Ecto neural progenitor cell (in vitro differentiated cells): ENCODE results near the gene TNPO2.
"Not testable (repeated sequence)": the region's sequence is repeated elsewhere in the genome, so short reads cannot be mapped to it uniquely, and the experiment has no call there.

Experiments used
- DNase-seq: peaks from one replicate; pipeline ENCODE4 v3.0.0-alpha.2; 2018; ENCODE audit warnings: low spot score

TNPO2 gene

DNA sequence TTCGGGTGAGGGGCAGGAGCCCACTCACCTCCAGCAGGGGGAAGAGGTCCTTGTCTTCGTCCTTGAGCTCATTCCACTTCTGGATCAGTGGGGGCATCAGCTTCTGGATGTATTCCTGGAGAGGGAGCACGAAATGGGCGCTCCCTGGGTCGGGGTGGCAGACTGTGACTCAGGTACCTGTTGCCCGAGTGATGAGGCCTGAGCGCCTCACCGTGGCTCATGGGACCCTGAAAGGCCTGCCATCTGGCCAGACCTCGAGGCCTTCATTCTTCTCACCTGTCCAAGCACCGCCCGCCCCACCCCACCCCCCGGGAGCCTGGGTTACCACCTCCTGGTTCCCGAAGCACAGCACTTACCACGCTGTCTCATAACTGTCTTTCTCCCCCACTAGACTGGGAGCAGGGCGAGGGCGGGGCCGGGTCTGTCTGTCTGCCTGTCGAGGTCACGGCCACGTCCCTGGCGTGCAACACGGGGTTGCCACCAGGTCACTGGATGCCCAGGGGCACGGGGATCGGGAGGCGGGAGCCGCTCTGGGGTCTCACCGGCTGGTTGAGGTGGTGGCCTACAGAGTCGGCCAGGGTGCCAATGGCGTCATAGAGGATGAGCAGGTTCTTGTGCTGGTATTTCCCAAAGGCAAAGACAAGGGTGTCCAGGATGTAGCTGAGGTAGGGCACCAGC lies 17.9 kb downstream of the TNPO2 start:
- DNase-seq, result no peak

DNA sequence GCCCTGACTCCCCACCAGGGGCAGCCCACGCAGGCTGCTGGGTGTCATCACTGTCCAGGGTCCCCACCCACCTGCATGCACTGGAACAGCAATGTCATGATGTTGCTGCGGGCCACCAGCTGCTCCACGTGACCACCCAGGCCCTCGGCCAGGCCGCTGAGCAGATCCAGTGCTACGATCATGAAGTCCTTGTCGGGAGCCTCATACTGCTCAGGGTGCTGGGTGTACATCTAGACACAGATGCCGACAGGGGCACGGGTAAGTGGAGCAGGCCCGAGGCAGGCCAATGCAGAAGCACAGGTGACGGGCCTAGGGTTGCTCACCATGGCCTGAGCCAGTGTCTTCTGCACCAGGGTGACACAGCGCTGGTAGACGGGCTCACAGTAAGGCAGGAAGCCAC lies 18.6 kb downstream of the TNPO2 start:
- no peak for DNase-seq

DNA sequence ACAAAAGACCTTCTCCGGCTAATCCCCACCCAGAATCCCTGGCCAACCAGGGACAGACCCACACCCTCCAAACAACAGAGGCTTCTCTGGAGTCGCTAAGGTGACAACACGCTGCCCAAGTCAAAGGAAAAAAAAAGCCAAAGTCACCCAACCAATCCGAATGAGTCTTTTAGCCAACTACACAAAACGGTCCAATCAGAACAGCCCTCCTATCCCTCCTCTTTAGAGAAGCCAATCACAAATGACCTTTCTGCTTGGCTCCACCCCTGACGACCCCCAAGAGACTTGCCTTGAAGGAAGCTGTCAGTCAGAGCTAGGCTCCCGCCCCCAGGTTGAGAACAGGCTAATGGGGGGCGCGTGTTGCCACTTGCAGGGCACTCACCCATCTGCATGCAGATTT lies 20.7 kb downstream of the TNPO2 start:
- peak; percentile 84 for DNase-seq

DNA sequence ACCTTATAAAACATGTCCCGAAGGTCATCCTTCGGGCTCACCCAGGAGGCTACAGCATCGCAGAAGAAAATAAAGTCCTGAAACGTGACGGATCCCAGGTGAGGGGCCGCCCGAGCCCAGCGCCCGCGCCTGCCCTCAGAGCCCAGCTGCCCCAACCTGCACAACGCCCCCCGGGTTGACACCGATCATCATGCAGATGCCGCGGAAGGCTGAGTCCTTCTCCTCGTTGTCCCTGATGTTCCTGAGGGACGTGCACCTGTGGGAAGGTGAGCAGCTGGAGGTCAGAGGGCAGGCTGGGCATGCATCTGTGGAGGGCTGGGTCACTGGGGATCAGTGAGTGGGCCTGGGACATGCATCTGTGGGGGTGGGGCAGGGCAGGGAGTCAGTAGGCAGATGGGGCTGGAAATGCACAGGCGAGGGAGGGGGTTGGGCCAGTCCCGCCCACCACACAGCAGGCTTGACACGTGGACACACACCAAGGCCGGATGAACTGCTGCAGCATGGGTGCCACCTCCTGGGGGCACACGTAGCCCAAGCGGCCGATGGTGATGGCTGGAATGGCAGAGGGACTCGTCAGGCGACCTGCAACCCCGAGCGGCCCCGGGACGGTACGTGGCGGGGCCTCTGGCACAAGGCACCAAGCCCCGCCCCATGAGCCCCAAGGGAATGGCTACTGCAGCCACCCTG lies 22.0 kb downstream of the TNPO2 start:
- no peak for DNase-seq

DNA sequence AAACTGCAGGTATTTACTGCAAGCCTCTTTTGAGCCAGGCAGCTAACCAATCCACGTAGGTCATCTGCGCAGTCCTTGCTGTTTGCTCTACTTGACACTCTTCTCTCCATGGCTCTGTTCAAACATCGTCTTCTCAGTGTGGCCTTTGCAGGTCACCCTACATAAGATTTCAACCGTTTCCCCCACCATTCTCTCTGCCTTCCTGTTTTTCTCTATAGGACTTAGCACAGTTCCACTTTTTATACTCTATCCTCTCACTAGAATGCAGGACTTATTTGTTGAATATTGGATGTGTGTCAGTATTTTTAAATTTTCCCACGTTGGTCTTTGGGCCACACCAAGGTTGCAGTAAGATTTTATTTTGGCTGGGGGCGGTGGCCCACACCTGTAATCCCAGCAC lies 25.6 kb downstream of the TNPO2 start:
- DNase-seq, result no peak

DNA sequence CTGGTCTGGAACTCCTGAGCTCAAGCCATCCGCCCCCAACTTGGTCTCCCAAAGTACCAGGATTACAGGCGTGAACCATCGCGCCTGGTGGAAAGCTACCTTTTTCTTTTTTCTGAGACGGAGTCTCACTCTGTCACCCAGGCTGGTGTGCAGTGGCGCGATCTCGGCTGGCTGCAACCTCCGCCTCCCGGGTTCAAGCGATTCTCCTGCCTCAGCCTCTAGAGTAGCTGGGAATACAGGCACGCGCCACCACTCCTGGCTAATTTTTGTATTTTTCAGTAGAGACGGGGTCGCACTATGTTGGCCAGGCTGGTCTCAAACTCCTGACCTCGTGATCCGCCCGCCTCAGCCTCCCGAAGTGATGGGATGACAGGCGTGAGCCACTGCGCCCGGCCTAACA lies 26.3 kb downstream of the TNPO2 start:
- DNase-seq, result not testable (repeated sequence)

DNA sequence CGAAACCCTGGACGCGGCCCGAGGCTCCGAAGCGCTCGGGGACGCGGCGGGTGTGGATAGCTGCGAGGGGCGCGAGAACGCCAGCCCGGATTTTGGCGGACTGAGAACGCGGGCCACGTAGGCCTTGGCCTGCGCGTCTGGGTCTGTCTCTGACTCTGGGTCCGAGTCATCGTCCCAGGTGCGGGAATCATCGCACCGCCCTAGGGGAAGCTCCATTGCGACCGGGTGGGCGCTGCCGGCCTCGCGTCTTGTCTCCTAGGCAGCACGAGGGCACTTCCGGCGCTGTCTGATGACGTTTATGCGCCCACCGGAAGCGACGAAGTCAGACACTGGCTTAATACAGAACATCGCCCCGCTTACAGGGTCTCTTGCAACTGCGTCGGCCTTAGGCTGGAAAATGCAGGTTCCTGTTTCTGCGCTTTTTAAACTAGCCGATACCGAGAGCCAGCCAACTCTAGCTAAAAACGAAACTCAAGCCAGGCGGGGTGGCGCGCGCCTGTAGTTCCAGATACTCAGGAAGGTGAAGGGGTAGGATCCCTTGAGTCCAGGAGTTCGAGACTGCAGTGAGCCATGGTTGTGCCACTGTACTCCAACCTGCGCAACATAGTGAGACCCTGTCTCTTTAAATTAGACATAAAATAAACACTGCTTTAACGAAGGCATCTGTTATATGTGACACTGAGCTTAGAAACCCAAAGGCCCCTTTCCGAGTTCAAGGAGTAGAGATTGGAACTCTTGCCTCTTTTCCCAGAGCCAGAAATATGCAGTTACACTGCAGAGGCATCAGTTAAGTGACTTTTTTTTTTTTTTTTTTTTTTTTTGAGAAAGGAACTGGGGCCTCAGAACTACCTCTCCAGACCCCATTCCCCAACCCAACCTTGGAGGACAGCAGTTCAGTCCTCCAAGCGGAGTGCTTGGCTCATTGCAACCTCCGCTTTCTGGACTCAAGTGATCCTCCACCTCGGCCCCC lies 27.1 kb downstream of the TNPO2 start, which contains the start of gene FBXW9:
Gene FBXW9 (minus strand): TSS at position 266 of the 970 bp plus-strand sequence. CDS start 50 bp downstream, at position 216.
- peak; percentile 98 for DNase-seq

DNA sequence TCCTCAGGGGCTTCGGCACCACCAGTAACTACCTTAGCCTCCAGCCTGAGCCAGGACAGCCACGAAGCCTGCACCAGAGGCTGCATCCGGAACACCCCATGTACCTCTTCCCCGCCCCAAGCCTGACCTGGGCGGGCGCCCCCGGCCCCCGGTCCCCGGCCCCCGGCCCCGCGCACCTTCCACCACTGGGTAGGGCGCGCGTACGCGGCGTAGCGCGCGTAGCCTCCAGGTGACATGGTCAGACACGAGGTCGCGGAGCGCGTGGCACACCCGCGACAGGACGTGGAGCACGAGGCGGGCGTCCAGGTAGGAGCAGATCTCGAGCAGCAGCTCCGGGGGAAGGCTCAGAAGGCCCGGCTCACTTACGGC lies 27.8 kb downstream of the TNPO2 start:
- DNase-seq, result no peak

DNA sequence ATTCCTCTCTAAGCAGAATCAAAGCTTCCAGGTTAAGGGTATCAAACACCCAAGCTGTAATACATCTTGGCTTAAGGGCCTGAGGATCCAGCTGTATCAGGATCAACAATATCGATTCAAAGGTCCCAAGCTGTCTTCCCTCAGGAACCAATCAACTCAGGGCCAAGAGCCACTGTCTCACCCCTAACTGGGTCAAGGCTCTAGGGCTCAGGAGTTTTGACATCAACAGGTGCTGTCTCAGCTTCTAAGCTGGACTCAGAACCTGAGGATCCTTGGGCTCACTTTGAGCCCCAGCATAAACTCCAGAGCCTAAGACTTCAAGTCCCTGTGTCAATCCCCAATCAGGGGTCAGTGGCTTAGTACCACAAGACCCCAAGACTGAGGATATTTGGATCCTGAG lies 28.2 kb downstream of the TNPO2 start:
- no peak for DNase-seq

DNA sequence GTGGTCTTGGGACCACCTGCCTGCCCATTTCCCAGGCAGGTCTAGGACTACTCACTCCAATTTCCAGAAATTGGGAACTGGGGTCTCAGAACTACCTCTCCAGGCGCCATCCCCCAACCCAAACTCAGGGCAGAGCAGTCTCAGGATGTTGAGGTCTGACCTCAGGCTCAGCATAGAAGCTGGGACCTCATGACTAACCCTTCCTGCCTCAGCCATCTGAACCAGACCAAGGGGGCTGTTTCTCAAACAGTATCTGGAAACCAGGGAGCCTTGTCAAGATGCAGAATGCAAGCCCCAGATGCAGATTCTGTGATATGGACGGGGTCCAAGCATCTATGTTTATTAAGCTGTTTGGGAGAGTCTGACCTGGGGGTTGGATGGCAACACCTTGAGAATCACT lies 28.6 kb downstream of the TNPO2 start:
- no peak for DNase-seq

DNA sequence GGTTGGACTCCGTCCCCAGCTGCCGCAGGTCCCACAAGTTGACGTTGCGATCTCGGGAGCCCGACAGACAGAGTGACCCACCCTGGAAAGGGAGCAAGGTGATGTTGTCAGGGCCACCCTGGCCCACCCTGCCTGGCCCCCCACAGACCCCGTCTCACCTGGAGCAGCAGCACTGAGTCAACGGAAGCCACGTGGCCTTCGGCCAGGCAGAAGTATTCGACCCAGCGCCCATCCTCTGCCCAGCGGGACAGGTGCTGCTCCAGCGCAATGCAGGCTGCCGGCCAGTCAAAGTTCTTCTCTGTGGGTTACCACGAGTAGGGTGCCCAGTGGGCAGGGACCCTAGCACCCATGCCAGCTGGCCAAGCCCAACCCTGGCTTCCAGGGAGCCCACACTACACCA lies 29.1 kb downstream of the TNPO2 start:
- no peak for DNase-seq

DNA sequence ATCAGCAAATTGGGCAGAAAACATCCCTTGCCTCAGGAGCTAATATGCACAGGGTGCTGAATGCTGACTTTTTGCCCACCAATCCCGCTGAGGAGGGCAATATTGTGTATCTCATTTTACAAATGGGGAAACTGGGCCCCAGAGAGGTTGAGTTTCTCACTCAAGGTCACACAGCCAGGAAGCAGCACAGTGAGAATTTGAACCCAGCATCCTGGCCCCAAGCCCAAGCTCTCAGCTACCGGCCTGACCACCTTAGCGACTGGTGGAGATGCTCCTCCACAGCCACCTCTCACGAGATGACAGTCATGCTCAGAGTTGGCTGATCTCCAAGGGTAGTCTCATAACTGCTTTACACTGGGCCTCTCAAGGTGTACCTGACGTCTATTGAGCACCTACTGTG lies 30.8 kb downstream of the TNPO2 start:
- DNase-seq, result no peak

DNA sequence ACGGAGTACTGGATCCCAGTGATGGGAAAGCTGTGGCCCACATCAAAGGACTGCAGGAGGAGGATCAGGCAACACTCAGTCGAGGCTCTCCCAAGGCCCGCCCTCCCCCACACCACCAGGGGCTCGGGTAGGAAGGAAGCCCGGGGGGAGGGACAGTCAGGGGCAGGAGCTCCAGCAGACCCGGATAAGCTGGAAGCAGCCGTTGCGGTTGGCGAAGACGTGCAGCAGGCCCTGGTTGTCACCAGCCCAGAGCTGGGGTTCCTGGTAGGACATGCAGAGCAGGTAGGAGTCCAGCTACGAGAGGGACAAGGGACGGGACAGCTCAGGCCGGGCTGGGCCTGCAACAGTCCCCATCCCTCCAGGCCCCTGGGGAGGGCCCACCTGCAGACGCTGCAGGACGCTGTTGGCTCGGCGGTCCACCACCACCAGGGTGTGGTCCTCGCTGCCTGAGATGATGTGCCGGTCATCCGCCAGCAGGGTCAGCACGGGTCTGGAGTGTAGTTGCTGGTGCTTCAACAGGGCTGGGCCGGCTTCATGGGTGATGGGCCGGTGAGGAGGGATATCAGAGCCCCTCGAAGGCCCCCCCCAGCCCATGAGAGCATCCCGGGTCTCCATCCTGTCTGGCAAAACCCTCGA lies 34.0 kb downstream of the TNPO2 start:
- DNase-seq, result no peak

DNA sequence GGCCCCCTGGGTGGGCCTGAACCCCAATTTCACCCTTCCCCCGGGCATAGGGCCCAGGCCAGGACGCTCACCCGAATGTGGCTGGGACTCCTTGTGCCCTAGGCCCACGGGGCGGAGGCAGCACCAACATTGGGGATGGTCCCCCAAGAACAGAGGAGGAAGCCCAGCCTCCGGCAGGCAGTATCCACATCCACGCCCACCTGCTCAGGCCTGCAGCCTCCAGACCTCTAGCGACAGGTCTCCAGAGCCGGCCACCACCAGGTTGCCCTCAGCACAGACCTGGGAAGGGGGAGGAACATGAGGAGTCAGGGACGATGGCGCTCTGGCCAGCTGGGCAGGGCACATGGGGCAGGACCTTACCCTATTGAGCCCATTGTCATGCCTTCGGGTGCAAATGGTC lies 34.7 kb downstream of the TNPO2 start:
- DNase-seq, result no peak

DNA sequence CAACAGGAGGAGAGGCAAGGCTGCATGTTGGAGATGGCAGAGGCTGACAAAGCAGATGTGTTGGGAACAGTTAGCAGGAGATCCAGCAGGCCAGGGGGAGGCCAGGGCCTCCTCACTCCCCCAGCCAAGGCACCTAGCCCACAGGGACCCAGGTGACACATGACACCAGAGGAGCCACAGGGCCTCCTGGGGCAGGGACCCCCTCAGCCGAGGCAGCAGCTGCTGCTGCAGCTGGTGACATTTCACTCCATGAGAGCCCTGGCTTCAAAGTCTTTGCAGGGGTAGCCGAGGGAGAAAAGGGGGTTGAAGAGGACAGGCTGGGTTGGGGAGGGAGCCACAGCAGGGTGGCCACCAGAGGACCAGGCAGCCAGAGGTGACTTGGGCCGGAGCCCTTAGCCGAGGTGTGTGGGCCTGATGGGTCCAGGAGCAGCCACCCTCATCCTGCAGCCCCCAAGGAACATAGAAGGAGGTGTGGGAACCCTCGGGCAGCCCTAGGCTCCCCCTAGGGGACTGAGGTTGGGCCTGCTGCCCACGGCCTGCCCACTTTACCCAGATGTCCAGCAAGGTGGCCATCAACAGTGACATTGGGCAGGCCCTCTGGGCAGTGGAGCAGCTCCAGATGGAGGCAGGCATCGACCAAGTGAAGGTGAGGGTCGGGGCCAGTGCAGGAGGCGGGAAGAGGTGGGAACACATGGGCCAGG lies 36.1 kb downstream of the TNPO2 start, which contains the start of gene GNG14:
Gene GNG14 (plus strand): TSS at position 503 of the 701 bp plus-strand sequence. CDS start 51 bp downstream, at position 554.
- peak; percentile 41 for DNase-seq

DNA sequence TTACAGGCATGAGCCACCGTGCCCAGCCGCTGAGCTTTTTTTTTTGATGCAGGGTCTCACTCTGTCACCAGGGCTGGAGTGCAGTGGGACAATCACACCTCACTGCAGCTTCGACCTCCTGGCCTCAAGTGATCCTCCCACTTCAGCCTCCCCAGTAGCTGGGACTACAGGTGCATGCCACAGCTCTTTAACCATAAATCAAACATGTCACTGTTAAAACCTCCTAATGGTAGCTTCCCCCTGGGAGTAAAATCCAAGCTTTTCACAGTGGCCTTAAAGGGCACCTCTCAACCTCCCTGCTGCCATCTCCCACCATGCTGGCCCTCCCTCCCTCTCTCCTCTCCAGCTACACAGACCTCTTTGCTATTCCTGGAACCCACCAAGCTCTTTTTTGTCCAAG lies 37.9 kb downstream of the TNPO2 start:
- no peak for DNase-seq

DNA sequence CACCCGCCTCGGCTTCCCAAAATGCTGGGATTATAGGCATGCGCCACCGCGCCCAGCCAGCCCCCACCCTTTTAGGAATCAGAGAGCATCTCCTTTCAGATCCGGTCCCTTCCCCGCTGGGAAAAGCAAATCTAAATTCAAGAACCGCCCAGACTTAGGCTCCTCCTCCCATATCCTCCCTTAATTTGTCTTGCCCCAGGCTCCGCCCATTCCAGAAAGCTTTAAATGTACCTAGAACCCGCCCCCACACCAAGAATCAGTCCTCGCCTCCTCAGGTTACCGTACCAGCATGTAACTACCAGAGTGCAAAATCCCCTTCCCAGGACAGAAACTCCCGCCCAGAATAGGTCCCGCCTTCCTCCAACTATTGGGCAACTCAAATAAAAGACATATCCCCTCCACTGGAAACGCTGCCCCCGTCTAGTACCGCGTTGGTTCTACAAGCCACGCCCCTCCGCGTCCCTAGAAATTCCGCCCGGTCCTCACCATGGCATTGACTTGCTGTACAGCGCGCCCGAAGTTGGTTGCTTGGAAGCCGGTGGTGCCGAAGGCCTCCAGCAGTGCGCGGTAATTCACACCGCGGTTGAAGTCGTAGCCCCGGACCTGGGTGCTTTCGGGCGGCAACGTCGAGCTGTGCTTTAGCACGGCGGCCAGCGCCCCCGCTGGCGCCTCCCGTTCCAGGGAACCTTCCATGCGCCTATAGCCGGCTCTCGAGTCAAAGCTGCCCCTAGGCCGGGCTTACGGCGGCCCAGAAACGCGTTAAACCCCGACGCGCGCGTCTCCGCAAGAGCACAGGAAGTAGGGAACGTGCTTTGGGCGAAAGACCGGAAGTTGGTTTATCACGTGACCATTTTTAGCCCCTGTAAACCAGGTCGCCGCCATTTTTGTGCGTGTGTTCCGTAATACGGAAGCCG lies 42.4 kb downstream of the TNPO2 start, which contains the start of gene DHPS:
Gene DHPS (minus strand): TSS at position 807 of the 914 bp plus-strand sequence. CDS start 114 bp downstream, at position 693.
- peak; percentile 92 for DNase-seq

DNA sequence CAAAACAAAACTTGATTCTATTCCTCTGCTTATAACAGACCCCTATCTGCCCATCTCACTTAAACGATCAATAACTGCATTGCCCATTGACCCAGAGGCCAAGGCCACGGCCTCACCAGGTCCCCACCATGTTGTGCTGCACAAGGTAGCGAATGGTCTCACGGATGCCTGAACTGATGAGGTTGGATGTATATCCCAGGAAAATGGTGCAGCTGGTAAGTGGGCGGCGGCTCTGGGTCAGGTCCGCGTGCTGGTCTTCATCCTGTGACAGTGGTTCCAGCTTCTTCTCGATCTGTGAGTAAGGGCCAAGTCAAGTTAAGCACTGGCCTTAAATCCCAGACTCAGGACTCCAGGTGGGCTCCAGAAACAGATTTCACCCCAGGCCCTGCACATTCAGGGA lies 43.7 kb downstream of the TNPO2 start:
- DNase-seq, result no peak

DNA sequence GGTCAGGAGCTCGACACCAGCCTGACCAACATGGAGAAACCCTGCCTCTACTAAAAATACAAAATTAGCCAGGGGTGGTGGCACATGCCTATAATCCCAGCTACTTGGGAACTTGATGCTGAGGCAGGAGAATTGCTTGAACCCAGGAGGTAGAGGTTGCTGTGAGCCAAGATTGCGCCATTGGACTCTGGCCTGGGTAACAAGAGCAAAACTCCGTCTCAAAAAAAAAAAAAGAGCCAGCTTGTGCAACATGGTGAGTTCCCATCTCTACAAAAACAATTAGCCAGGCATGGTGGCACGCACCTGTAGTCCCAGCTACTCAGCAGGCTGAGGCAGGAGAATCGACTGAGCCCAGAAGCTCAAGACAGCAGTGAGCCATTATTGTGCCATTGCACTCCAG lies 45.7 kb downstream of the TNPO2 start:
- DNase-seq, result not testable (repeated sequence)

DNA sequence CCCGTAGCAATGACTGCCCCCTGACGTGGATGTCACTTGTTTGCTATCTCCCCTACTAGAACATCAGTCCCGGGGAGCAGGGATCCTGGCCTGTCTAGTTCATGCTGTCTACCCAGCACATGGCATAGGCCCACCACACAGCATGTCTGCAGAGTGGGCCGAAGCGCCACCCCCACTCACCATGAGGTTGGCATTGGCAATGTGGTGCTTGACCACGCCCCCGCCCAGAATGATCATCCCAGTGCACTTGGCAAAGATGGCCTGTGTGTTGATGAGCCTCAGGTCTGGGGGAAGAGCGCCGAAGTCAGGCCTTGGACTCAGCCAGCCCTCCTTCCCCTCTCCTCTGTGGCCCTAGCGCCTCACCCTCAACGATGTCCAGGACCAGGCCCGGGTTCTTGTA lies 46.8 kb downstream of the TNPO2 start:
- DNase-seq, result no peak
